Tibial artery (tissue), 4 donors: ENCODE results near the gene NR2F1-AS1.

Source experiments
- DNase-seq, 2 donors: peaks; one replicate each; pipeline ENCODE4 v3.0.0-alpha.2; 2019
- H3K27ac ChIP-seq, 2 donors: fragments of 200-600 bp; sonication (generic) in 1 of 2; 1 replicate in 1 of 2; 2 replicates in 1 of 2; pipeline ENCODE4 v1.5.1; 2018 to 2019; ENCODE audit warnings: mild to moderate bottlenecking in 1 of 2
- H3K27me3 ChIP-seq, 2 donors: fragments of 200-600 bp; sonication (generic) in 1 of 2; one replicate each; pipeline versions ENCODE4 v1.5.1 to v1.6.0; 2016 to 2019
- H3K36me3 ChIP-seq, 3 donors: fragments of 200-600 bp; sonication (generic) in 2 of 3; one replicate each; pipeline ENCODE4 v1.5.1; 2016 to 2019; ENCODE audit warnings: mild to moderate bottlenecking in 2 of 3
- H3K4me1 ChIP-seq, 4 donors: fragments of 200-600 bp; sonication (generic) in 2 of 4; 1 replicate in 3 of 4; 2 replicates in 1 of 4; pipeline ENCODE4 v1.5.1; 2016 to 2019
- H3K4me3 ChIP-seq, 2 donors: fragments of 200-600 bp; sonication (generic) in 1 of 2; 1 replicate in 1 of 2; 2 replicates in 1 of 2; pipeline ENCODE4 v1.5.1; 2018 to 2019; ENCODE audit warnings: mild to moderate bottlenecking in 2 of 2
- H3K9me3 ChIP-seq, 3 donors: fragments of 200-600 bp; sonication (generic) in 1 of 3; one replicate each; pipeline ENCODE4 v1.5.1; 2016 to 2019
- intact Hi-C: fragments of 100-400 bp; cut with DNase I; formaldehyde crosslinking; loops from one replicate; pipeline ENCODE4 v1.15.0; 2023; ENCODE audit warnings: low total_unique reads
- TF ChIP-seq, protein P1 (sequence below), 2 experiments: fragments of 200-600 bp in 1 of 2; fragments of 450-650 bp in 1 of 2; IDR thresholded peaks; one replicate each; pipeline ENCODE4 v1.5.1; 2017 to 2019; ENCODE audit warnings: antibody characterized with exemption in 2 of 2, mild to moderate bottlenecking in 1 of 2, moderate library complexity in 1 of 2

NR2F1-AS1 gene

DNA sequence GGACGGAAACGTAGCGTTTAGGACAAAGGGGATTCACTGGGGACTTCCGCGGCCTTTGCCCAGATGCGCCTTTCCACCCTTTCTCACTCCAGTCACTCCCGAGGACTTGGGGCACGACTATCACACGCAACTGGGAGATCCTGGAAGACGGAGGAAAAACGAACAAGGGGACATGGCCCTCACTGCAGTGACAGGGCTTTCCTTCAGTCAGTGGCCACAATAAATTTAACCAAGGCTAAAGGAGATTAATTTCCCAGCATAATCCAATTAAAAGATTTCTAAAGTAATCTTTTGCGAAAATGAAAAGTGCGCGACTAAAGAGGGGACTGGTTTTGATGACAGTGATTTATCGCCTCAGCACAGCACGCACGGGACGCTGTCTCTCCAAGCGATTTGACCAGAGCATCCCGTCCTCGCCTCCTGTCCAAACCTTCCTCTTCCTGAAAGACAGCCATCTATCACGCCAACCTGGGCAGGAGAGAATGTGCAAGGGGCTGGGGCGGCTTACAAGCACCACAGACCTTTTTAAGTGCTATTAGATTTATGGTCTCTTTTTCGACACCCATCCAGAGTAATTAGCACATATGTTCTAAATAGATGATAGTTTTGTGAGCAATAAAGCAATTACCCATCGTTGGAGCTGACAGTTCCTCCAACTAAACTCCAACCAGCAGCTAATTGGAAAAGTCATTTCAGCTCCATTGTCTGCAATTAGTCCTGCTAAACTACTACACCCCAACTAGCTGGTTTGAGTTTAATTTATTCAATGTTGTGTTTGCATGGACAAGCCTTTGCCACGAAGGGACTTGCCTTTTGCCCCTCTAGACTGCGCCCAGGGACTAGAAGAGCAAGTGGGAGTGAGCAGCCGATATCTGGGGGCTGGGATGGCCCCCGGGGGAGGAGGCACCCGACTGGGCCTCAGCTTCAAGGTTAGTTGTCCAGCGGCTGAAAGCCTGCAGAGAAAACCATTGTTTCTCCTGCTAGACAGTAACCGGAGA lies 7.4 kb downstream of the NR2F1-AS1 start:
- H3K4me1 ChIP-seq: peaks cover 0 to 20% (median 5%) of the 10 kb centered on the region in 4 donors
- DNase-seq: no peak
- TF ChIP-seq, protein P1, sequence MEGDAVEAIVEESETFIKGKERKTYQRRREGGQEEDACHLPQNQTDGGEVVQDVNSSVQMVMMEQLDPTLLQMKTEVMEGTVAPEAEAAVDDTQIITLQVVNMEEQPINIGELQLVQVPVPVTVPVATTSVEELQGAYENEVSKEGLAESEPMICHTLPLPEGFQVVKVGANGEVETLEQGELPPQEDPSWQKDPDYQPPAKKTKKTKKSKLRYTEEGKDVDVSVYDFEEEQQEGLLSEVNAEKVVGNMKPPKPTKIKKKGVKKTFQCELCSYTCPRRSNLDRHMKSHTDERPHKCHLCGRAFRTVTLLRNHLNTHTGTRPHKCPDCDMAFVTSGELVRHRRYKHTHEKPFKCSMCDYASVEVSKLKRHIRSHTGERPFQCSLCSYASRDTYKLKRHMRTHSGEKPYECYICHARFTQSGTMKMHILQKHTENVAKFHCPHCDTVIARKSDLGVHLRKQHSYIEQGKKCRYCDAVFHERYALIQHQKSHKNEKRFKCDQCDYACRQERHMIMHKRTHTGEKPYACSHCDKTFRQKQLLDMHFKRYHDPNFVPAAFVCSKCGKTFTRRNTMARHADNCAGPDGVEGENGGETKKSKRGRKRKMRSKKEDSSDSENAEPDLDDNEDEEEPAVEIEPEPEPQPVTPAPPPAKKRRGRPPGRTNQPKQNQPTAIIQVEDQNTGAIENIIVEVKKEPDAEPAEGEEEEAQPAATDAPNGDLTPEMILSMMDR (IDR thresholded peaks at IDR 0.05): no peak
- H3K27me3 ChIP-seq: peaks cover 0 to 41% of the 10 kb centered on the region in 2 donors
- no peaks in the 10 kb centered on the region for H3K36me3 ChIP-seq
- H3K27ac ChIP-seq: no peak overlapping the region
- peaks cover 0 to 4% (median 0%) of the 10 kb centered on the region in 3 donors for H3K9me3 ChIP-seq
- intact Hi-C loops: no loop called here
- H3K4me3 ChIP-seq: no peak overlapping the region

DNA sequence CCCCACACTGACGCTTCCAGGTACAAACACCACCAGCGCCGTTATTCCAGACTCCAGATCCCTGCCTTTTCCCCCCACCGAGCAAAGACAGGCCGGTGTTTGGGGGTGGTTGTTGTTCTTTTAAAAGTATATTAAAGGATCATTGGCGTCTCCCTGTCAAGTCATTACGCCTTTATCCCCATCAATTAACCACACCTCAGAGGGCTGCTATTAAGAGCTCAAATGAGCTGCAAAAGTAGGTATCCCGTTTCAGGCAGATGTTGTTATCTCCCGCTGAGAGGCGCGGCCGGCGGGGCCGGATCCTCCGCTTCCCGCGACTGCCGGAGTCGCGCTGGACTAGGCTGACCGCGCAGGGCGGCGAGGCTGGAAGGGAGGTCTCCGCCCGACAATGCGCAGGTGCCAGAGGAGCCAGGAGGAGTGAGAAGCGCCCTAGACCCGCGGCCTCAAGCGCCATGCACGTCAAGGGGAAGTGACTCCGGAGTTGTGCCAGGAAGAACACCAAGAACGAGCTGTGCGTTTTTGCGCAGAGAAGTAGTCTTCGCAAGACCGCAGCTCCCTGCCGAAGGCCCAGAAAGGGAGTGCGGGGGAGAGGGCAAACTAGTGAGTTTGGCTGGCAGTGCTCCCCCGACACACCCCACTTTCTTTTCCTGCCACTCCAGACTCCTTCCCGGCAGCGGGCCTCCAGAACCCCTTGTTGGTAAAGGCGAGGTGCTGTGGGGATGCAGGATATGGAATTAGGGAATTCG lies 8.2 kb downstream of the NR2F1-AS1 start:
- no peak overlapping the region for H3K4me3 ChIP-seq
- no peak overlapping the region for H3K27ac ChIP-seq
- TF ChIP-seq, protein P1 (IDR thresholded peaks at IDR 0.05): no peak
- no peak for DNase-seq
- H3K4me1 ChIP-seq: peaks cover 0 to 17% (median 5%) of the 10 kb centered on the region in 4 donors
- H3K9me3 ChIP-seq: peaks cover 0 to 4% (median 0%) of the 10 kb centered on the region in 3 donors
- H3K36me3 ChIP-seq: no peaks in the 10 kb centered on the region
- intact Hi-C loops: no loop called here
- peaks cover 0 to 41% of the 10 kb centered on the region in 2 donors for H3K27me3 ChIP-seq

DNA sequence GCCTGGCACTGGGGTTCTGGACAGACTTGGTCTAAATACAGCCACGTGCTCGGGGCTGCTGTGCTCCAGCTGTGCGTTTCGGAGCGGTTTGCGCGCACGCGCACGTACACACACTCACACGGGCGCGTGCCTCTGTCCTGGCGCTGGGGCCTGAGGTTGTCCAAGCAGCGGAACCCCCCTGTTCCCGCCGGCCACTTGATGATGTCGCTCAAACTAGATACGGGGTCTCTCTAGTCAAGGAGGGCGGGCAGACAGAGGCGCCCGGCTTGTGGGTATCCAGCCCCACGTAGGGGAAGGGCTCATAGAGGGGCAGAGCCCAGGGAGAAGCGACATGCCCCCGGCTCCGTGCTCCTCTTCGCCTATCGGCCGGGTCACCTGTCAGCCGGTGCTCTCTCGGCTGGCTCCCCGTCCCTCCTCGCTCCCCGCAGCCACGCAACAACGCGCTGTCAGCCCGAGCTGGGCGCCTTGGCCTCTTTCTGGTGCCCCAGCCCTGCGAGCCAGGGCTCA lies 8.9 kb downstream of the NR2F1-AS1 start:
- H3K4me3 ChIP-seq: no peak overlapping the region
- no peak for DNase-seq
- peaks cover 0 to 17% (median 5%) of the 10 kb centered on the region in 4 donors for H3K4me1 ChIP-seq
- TF ChIP-seq, protein P1 (IDR thresholded peaks at IDR 0.05): no peak
- H3K27me3 ChIP-seq: peaks cover 0 to 41% of the 10 kb centered on the region in 2 donors
- H3K27ac ChIP-seq: no peak overlapping the region
- peaks cover 0 to 4% (median 0%) of the 10 kb centered on the region in 3 donors for H3K9me3 ChIP-seq
- intact Hi-C loops: no loop called here
- H3K36me3 ChIP-seq: no peaks in the 10 kb centered on the region

DNA sequence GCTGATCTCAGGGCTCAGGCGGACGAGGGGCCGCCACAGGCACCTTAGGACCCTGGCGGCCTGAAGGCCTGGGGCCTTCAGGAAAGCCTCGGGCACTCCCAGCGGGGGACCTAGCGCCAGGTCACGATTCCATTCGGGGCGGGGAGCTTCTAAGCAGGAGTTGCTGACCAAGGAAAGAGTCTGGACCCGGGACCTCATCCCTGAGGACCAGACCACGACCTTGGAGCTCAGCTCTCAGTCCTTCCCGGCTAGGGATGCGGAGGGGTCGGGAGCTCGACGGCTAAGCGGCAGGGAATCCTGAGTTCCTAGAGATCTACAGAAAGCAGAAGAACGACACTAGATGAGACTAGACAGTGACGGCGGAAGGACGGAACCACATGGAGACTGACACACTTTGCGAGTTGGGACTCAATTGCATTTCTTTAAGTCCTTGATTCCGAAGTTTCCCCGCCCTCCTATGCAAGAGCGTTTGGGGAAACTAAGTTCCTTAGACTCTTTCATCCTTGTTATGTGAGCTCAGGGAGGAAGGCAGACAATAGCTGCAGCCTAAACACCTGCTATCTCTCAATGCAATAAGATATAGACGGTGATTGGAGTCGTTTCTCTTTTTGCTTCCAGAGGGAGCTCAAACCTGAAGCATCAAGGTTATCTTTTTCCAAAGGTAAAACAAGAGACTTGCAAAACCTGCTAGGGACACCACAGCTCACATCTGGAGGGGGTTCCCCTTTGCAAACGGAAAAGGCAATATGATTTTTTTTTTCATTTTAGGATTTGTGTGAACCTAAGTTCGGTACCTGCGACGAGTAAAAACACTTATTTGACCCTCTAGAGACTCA lies 9.7 kb downstream of the NR2F1-AS1 start:
- H3K36me3 ChIP-seq: no peaks in the 10 kb centered on the region
- intact Hi-C loops: no loop called here
- H3K27me3 ChIP-seq: peaks cover 0 to 41% of the 10 kb centered on the region in 2 donors
- no peak overlapping the region for H3K27ac ChIP-seq
- TF ChIP-seq, protein P1 (IDR thresholded peaks at IDR 0.05): no peak
- peaks cover 0 to 17% (median 5%) of the 10 kb centered on the region in 4 donors for H3K4me1 ChIP-seq
- no peak overlapping the region for H3K4me3 ChIP-seq
- peaks cover 0 to 4% (median 0%) of the 10 kb centered on the region in 3 donors for H3K9me3 ChIP-seq
- no peak for DNase-seq
